ENCODE data around the gene UTRN. TPM values are rescaled to one million over a fixed set of nuclear protein-coding genes. Genes with fewer than 3 reads are reported as not detected.

Gene UTRN
- total RNA-seq, 1 experiment from 2014 or later: 125 TPM

GRCh38 chr6:144319211-144319610 is 34.1 kb downstream of the UTRN start (continued):
- TF ChIP-seq ZNF219 (CRISPR knock-in tag; IDR thresholded peaks at IDR 0.05; ENCODE audit: borderline replicate concordance): no peak
- no peak for TF ChIP-seq NR2C2 (CRISPR knock-in tag; IDR thresholded peaks at IDR 0.05)
- no peak for TF ChIP-seq ZNF423 (CRISPR knock-in tag; IDR thresholded peaks at IDR 0.05)
- TF ChIP-seq, protein P1, sequence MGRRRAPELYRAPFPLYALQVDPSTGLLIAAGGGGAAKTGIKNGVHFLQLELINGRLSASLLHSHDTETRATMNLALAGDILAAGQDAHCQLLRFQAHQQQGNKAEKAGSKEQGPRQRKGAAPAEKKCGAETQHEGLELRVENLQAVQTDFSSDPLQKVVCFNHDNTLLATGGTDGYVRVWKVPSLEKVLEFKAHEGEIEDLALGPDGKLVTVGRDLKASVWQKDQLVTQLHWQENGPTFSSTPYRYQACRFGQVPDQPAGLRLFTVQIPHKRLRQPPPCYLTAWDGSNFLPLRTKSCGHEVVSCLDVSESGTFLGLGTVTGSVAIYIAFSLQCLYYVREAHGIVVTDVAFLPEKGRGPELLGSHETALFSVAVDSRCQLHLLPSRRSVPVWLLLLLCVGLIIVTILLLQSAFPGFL (CRISPR knock-in tag; IDR thresholded peaks at IDR 0.05; ENCODE audit: borderline replicate concordance): no peak
- TF ChIP-seq TCF7 (CRISPR knock-in tag; IDR thresholded peaks at IDR 0.05; ENCODE audit: low read depth): no peak
- TF ChIP-seq, protein P2, sequence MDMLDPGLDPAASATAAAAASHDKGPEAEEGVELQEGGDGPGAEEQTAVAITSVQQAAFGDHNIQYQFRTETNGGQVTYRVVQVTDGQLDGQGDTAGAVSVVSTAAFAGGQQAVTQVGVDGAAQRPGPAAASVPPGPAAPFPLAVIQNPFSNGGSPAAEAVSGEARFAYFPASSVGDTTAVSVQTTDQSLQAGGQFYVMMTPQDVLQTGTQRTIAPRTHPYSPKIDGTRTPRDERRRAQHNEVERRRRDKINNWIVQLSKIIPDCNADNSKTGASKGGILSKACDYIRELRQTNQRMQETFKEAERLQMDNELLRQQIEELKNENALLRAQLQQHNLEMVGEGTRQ (CRISPR knock-in tag; IDR thresholded peaks at IDR 0.05): no peak
- no peak for TF ChIP-seq ZNF416 (CRISPR knock-in tag; IDR thresholded peaks at IDR 0.05)

GRCh38 chr6:144320741-144321140 is 35.6 kb downstream of the UTRN start:
- Mint-ChIP-seq H3K36me3 (no peaks in the 10 kb centered on the region; the same call in 1 of the 2 replicates), H3K4me3 (no peak overlapping the region), H3K27ac (peak overlapping the region; percentile 33; the same call in 1 of the 2 replicates), H3K9me3 (peaks cover 7% of the 10 kb centered on the region), H3K4me1 (peaks cover 58% of the 10 kb centered on the region), H3K27me3 (ENCODE audit: low read depth) (no peaks in the 10 kb centered on the region)
- ChIA-PET POLR2A (no interaction called here), CTCF (interaction anchor here (0.8 kb wide), 1 partner anchor 27 kb away, joined by 3 read pairs; no protein-coding TSS in a partner anchor)
- TF ChIP-seq, protein P3, sequence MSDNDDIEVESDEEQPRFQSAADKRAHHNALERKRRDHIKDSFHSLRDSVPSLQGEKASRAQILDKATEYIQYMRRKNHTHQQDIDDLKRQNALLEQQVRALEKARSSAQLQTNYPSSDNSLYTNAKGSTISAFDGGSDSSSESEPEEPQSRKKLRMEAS (CRISPR knock-in tag; IDR thresholded peaks at IDR 0.05): no peak
- no peak for TF ChIP-seq ERG (CRISPR knock-in tag; IDR thresholded peaks at IDR 0.05)
- no peak for TF ChIP-seq GABPB1 (CRISPR knock-in tag; IDR thresholded peaks at IDR 0.05)
- TF ChIP-seq SMAD3 (CRISPR knock-in tag; IDR thresholded peaks at IDR 0.05; ENCODE audit: borderline replicate concordance): no peak
- TF ChIP-seq, protein P4, sequence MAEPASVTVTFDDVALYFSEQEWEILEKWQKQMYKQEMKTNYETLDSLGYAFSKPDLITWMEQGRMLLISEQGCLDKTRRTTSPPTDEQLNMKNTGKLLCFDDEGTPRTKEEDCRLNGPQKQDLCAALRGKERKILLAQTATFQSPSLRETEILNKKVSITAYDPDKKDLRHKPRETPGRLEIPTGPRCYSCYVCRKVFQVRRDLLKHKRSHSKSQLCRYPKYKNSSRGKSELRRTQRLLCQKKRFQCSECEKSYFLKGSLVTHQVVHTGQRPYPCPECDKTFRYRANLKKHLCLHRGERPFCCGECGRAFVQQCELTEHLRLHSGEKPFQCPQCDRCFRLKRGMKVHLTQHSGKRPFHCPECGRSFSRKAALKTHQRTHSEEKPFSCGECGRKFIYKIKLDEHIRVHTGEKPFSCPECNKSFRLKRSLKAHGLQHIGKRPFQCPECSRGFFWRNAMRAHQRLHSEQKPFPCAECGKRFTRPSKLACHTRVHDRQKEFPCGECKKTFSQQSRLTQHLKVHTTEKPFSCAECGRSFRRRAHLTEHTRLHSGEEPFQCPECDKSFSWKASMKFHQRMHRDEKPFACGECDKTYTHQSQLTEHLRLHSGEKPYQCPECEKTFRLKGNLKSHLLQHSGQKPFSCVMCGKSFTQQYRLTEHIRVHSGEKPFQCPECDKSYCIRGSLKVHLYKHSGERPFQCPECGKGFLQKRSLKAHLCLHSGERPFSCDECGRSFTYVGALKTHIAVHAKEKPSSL (CRISPR knock-in tag; conservative IDR thresholded peaks at IDR 0.05): no peak
- TF ChIP-seq SOX15 (CRISPR knock-in tag; IDR thresholded peaks at IDR 0.05): no peak
- TF ChIP-seq, protein P5, sequence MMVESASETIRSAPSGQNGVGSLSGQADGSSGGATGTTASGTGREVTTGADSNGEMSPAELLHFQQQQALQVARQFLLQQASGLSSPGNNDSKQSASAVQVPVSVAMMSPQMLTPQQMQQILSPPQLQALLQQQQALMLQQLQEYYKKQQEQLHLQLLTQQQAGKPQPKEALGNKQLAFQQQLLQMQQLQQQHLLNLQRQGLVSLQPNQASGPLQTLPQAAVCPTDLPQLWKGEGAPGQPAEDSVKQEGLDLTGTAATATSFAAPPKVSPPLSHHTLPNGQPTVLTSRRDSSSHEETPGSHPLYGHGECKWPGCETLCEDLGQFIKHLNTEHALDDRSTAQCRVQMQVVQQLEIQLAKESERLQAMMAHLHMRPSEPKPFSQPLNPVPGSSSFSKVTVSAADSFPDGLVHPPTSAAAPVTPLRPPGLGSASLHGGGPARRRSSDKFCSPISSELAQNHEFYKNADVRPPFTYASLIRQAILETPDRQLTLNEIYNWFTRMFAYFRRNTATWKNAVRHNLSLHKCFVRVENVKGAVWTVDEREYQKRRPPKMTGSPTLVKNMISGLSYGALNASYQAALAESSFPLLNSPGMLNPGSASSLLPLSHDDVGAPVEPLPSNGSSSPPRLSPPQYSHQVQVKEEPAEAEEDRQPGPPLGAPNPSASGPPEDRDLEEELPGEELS (CRISPR knock-in tag; IDR thresholded peaks at IDR 0.05): no peak
- no peak for TF ChIP-seq ZNF138 (CRISPR knock-in tag; conservative IDR thresholded peaks at IDR 0.05)
- TF ChIP-seq FOXP1 (CRISPR knock-in tag; IDR thresholded peaks at IDR 0.05; ENCODE audit: borderline replicate concordance): no peak
- no peak for TF ChIP-seq ZNF396 (CRISPR knock-in tag; IDR thresholded peaks at IDR 0.05; ENCODE audit: borderline replicate concordance)
- TF ChIP-seq SMAD4 (CRISPR knock-in tag; IDR thresholded peaks at IDR 0.05): no peak
- TF ChIP-seq, protein P6, sequence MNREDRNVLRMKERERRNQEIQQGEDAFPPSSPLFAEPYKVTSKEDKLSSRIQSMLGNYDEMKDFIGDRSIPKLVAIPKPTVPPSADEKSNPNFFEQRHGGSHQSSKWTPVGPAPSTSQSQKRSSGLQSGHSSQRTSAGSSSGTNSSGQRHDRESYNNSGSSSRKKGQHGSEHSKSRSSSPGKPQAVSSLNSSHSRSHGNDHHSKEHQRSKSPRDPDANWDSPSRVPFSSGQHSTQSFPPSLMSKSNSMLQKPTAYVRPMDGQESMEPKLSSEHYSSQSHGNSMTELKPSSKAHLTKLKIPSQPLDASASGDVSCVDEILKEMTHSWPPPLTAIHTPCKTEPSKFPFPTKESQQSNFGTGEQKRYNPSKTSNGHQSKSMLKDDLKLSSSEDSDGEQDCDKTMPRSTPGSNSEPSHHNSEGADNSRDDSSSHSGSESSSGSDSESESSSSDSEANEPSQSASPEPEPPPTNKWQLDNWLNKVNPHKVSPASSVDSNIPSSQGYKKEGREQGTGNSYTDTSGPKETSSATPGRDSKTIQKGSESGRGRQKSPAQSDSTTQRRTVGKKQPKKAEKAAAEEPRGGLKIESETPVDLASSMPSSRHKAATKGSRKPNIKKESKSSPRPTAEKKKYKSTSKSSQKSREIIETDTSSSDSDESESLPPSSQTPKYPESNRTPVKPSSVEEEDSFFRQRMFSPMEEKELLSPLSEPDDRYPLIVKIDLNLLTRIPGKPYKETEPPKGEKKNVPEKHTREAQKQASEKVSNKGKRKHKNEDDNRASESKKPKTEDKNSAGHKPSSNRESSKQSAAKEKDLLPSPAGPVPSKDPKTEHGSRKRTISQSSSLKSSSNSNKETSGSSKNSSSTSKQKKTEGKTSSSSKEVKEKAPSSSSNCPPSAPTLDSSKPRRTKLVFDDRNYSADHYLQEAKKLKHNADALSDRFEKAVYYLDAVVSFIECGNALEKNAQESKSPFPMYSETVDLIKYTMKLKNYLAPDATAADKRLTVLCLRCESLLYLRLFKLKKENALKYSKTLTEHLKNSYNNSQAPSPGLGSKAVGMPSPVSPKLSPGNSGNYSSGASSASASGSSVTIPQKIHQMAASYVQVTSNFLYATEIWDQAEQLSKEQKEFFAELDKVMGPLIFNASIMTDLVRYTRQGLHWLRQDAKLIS (CRISPR knock-in tag; IDR thresholded peaks at IDR 0.05; ENCODE audit: borderline replicate concordance): no peak
- no peak for TF ChIP-seq EMX1 (CRISPR knock-in tag; IDR thresholded peaks at IDR 0.05)
- TF ChIP-seq NR1H2 (CRISPR knock-in tag; IDR thresholded peaks at IDR 0.05): no peak
- TF ChIP-seq PRRX2 (CRISPR knock-in tag; IDR thresholded peaks at IDR 0.05): no peak
- TF ChIP-seq ZNF263 (CRISPR knock-in tag; IDR thresholded peaks at IDR 0.05; ENCODE audit: low read depth): no peak
- ATAC-seq (no peak), DNase-seq (ENCODE audit: low spot score) (no peak)

All from WTC11 (cell line).